ENCODE data around the gene ISL2.

DNA sequence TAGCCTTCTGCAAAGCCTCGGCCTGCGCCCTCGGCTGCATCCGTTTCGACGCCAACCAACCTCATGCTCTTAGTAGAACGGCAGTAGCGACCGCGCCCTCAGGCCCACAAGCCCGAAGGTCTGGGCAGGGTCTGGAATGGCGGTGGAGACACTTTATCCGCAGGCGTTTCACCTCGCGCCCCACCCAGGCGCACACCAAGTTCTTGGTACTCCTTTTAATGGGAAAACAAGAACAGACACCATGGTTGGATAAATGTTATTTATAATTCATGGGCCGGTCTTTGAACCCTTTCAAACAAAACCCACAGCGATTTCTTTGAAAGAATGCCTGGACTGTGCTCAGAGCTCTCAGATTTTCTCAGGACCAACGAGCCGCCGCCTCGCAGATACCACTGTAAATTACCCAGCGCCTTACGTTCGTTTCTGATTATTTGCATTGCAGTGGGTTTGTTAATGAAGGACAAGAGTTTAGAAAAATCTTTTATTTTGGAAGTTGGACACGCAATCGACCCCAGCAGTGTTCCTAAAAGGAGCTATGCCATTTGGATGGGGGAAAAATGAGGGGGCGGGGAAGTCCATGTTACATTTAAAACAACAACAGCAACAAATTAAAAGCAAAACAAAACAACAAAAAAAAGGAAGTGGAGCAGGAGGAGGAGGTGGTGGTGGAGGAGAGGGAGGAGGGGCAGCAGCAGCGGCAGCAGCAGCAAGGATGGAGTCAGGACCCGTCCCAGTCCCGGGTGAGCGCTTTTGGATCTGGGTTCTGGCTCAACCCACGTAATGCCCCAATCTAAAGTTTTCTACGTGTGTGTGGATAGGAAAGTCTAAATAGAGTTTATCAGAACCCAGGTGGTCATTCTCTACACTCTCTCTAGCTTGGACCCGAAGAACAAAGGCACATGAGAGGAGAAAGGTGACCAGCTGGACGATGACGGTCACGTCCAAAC is 993 bp upstream of the ISL2 start:
- TF ChIP-seq ZNF274 (IDR thresholded peaks at IDR 0.05; ENCODE audit: low read depth, low read length), result no peak
- TF ChIP-seq SUZ12 (IDR thresholded peaks at IDR 0.05; ENCODE audit: extremely low read depth, insufficient read depth, insufficient read length), result no peak
- TF ChIP-seq YY1 (IDR thresholded peaks at IDR 0.05; ENCODE audit: insufficient read depth, insufficient read length), result no peak
